ENCODE measurements around the gene MIEF1. TPM values are rescaled to one million over a fixed set of nuclear protein-coding genes. Genes with fewer than 3 reads are reported as not detected.

The MIEF1 gene
- total RNA-seq, 4 donors from 2014 or later, result 12.8 to 27.1 (median 20.2) TPM

DNA sequence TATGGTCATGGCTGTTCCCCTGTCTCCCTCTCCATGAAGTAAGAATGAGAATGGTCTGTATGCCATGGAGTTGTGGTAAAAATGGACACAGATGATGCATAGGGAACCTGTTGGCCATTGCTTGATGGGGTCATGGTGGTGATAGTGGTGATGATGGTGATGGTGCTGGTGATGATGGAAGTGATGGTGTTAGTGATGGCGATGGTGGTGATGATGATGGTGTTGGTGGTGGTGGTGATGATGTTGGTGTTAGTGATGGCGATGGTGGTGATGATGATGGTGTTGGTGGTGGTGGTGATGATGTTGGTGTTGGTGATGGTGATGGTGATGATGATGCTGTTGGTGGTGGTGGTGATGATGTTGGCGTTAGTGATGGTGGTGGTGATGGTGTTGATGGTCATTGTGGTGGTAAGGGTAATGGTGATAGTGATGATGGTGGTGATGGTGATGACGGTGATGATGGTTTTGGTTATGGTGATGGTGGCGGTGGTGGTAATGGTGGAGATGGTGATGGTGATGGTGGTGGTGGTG is 63.4 kb downstream of the MIEF1 start:
- WGBS, 2 donors, result 95 to 96% methylated on average over 5 of the region's 5 CpGs
- no peak for DNase-seq (ENCODE audit: low spot score in 2 of 2)
- H3K4me3 ChIP-seq (ENCODE audit: low read depth, poor library complexity, severe bottlenecking), result no peak overlapping the region
- intact Hi-C loops (cut with DNase I; ENCODE audit: low total_unique reads), result no loop called here
- no peak for TF ChIP-seq POLR2A (IDR thresholded peaks at IDR 0.05)
- TF ChIP-seq, protein P1, sequence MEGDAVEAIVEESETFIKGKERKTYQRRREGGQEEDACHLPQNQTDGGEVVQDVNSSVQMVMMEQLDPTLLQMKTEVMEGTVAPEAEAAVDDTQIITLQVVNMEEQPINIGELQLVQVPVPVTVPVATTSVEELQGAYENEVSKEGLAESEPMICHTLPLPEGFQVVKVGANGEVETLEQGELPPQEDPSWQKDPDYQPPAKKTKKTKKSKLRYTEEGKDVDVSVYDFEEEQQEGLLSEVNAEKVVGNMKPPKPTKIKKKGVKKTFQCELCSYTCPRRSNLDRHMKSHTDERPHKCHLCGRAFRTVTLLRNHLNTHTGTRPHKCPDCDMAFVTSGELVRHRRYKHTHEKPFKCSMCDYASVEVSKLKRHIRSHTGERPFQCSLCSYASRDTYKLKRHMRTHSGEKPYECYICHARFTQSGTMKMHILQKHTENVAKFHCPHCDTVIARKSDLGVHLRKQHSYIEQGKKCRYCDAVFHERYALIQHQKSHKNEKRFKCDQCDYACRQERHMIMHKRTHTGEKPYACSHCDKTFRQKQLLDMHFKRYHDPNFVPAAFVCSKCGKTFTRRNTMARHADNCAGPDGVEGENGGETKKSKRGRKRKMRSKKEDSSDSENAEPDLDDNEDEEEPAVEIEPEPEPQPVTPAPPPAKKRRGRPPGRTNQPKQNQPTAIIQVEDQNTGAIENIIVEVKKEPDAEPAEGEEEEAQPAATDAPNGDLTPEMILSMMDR (IDR thresholded peaks at IDR 0.05), result no peak

DNA sequence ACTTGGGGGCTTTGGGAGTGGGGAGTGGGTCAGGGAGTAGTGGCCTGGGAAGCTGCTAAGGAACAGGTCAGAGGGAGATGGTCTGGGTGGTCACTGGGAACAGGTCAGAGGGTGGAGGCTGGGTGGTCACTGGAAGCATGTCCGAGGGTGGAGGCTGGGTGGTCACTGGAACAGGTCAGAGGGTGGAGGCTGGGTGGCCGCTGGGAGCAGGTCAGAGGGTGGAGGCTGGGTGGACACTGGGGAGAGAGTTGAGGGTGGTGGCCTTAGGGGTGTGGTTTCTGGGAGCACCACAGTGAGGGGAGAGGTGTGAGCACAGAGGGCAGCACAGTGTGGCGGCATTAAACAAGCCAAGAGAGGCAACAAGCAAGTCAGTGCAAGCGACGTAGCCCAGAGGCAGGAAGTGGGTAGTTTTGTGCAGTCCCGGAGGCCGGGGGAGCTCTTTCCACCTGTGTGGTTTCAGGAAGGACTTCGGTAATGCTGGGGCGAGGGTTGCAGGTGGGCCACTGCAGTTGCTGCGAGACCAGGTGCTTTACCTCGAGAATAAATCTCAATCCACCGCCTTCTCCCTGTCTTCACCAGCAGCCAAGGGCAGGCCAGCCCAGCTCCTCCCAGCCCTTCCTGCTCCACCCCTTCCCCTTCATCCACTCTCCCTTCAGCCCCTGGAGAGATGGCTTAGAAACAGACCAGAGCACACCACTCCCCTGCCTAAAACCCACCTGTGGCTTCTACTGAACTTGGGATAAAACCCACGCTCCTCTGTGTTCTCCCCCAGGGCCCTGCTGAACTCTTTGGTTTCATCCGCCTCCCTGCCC is 65.3 kb downstream of the MIEF1 start:
- 38 to 43% methylated on average over 14 of the region's 14 CpGs for WGBS, 2 donors
- H3K4me3 ChIP-seq (ENCODE audit: low read depth, poor library complexity, severe bottlenecking), result no peak overlapping the region
- intact Hi-C loops (cut with DNase I; ENCODE audit: low total_unique reads), result no loop called here
- TF ChIP-seq, protein P1 (IDR thresholded peaks at IDR 0.05), result no peak
- TF ChIP-seq POLR2A (IDR thresholded peaks at IDR 0.05), result no peak
- no peak for DNase-seq (ENCODE audit: low spot score in 2 of 2)

Other genes with a start within 250 kb of the MIEF1 start
- 1,000 to 10,000 TPM; 2,414 to 3,362 (median 2,993) TPM for gene RPL3, start 182.7 kb upstream of the MIEF1 start, total RNA-seq
- gene SYNGR1, start 152.3 kb upstream of the MIEF1 start, total RNA-seq, result 10 to 100 TPM; 25.5 to 51.3 (median 38.9) TPM
- gene TAB1, start 102.5 kb upstream of the MIEF1 start, total RNA-seq, result 10 to 100 TPM; 24.1 to 35.9 (median 29.8) TPM
- gene MGAT3, start 45.3 kb upstream of the MIEF1 start, total RNA-seq, result 1 to 10 TPM; 1.2 to 5.5 (median 3.2) TPM
- gene ATF4, start 18.3 kb downstream of the MIEF1 start, total RNA-seq, result 100 to 1,000 TPM; 214 to 336 (median 309) TPM
- 100 to 1,000 TPM in 3 of 4 donors, 10 to 100 TPM in 1; 93.4 to 157 (median 121) TPM for gene RPS19BP1, start 30.5 kb downstream of the MIEF1 start, total RNA-seq
- gene CACNA1I, start 68.5 kb downstream of the MIEF1 start, total RNA-seq, result under 1 TPM; 0.13 to 0.27 (median 0.21) TPM

All from lower leg skin (tissue), 4 donors.